ENCODE results near the gene MAP3K15. TPM values are rescaled to one million over a fixed set of nuclear protein-coding genes. Genes with fewer than 3 reads are reported as not detected.
A peak's percentile ranks its signal among the peaks of the same experiment; 100 is the strongest.

The MAP3K15 gene
- total RNA-seq, 6 donors from 2014 or later: 0.44 to 5.2 (median 1.4) TPM

GRCh38 chrX:19375546-19375945 lies 139.8 kb downstream of the MAP3K15 start:
- ATAC-seq (ENCODE audit: low FRiP score in 2 of 2): no peak
- peaks cover 0 to 4% (median 2%) of the 10 kb centered on the region in 4 donors for H3K4me1 ChIP-seq
- H3K36me3 ChIP-seq: no peaks in the 10 kb centered on the region
- H3K27ac ChIP-seq: no peak overlapping the region
- 85 to 87% methylated on average over 3 to 7 of the region's 8 CpGs for WGBS, 2 donors
- no peaks in the 10 kb centered on the region for H3K9me3 ChIP-seq
- H3K27me3 ChIP-seq: no peaks in the 10 kb centered on the region
- no peak for TF ChIP-seq POLR2AphosphoS5 (IDR thresholded peaks at IDR 0.05)
- no peak for TF ChIP-seq CTCF (IDR thresholded peaks at IDR 0.05)
- no peak for TF ChIP-seq EP300 (IDR thresholded peaks at IDR 0.05)
- DNase-seq: no peak
- no peak overlapping the region for H3K4me3 ChIP-seq

GRCh38 chrX:19373351-19373891 lies 141.9 kb downstream of the MAP3K15 start:
- WGBS, 2 donors: 34 to 39% methylated on average over 7 to 21 of the region's 23 CpGs
- ATAC-seq (ENCODE audit: low FRiP score in 2 of 2): no peak
- DNase-seq: peak in 1 of 2 donors; percentile 56
- Histone ChIP-seq H3K4me3 (no peak overlapping the region), H3K9me3 (no peaks in the 10 kb centered on the region), H3K4me1 (peaks cover 0 to 4% (median 2%) of the 10 kb centered on the region in 4 donors), H3K27ac (no peak overlapping the region), H3K36me3 (no peaks in the 10 kb centered on the region), H3K27me3 (no peaks in the 10 kb centered on the region)
- no peak for TF ChIP-seq EP300 (IDR thresholded peaks at IDR 0.05)

- peak; percentile 21 to 53 for ATAC-seq (ENCODE audit: low FRiP score in 2 of 2)
- WGBS, 2 donors: 0 to 36% methylated on average over 2 to 20 of the region's 20 CpGs
- DNase-seq: peak; percentile 20 to 24
Measured at GRCh38 chrX:19372547-19373331, 142.6 kb downstream of the MAP3K15 start.

GRCh38 chrX:19372170-19372546 lies 143.2 kb downstream of the MAP3K15 start:
- Histone ChIP-seq H3K27me3 (no peaks in the 10 kb centered on the region), H3K27ac (no peak overlapping the region), H3K36me3 (no peaks in the 10 kb centered on the region), H3K4me3 (peak overlapping the region in 3 of 4 donors; percentile 24 to 45 (median 44)), H3K4me1 (peaks cover 0 to 4% (median 2%) of the 10 kb centered on the region in 4 donors), H3K9me3 (no peaks in the 10 kb centered on the region)
- TF ChIP-seq EP300 (IDR thresholded peaks at IDR 0.05) (no peak), CTCF (IDR thresholded peaks at IDR 0.05) (peak; percentile 44 to 64 (median 56))
- DNase-seq (peak in 1 of 2 donors; percentile 58), ATAC-seq (ENCODE audit: low FRiP score in 2 of 2) (peak; percentile 71 to 85)
- 3 to 20% methylated on average over 8 to 9 of the region's 9 CpGs for WGBS, 2 donors

More at GRCh38 chrX:19372547-19373331, 142.6 kb downstream of the MAP3K15 start:
- Histone ChIP-seq H3K36me3 (no peaks in the 10 kb centered on the region), H3K9me3 (no peaks in the 10 kb centered on the region), H3K27me3 (no peaks in the 10 kb centered on the region), H3K4me1 (peaks cover 0 to 4% (median 2%) of the 10 kb centered on the region in 4 donors), H3K4me3 (peak overlapping the region; percentile 7 to 45 (median 34)), H3K27ac (no peak overlapping the region)
- TF ChIP-seq POLR2AphosphoS5 (IDR thresholded peaks at IDR 0.05) (no peak), CTCF (IDR thresholded peaks at IDR 0.05) (no peak), POLR2A (IDR thresholded peaks at IDR 0.05) (no peak), EP300 (IDR thresholded peaks at IDR 0.05) (no peak)

GRCh38 chrX:19370061-19370460 lies 145.2 kb downstream of the MAP3K15 start:
- no peaks in the 10 kb centered on the region for H3K27me3 ChIP-seq
- H3K4me3 ChIP-seq: no peak overlapping the region
- TF ChIP-seq EP300 (IDR thresholded peaks at IDR 0.05) (no peak), CTCF (IDR thresholded peaks at IDR 0.05) (no peak), POLR2A (IDR thresholded peaks at IDR 0.05) (no peak), POLR2AphosphoS5 (IDR thresholded peaks at IDR 0.05) (no peak)
- no peak for ATAC-seq (ENCODE audit: low FRiP score in 2 of 2)
- H3K4me1 ChIP-seq: peaks cover 0 to 4% (median 2%) of the 10 kb centered on the region in 4 donors
- no peaks in the 10 kb centered on the region for H3K9me3 ChIP-seq
- H3K27ac ChIP-seq: no peak overlapping the region
- 85% methylated on average over 5 of the region's 5 CpGs for WGBS, 2 donors
- DNase-seq: no peak
- H3K36me3 ChIP-seq: no peaks in the 10 kb centered on the region

Data from upper lobe of left lung (tissue), 6 donors.